Mucosa of stomach (tissue), 1 donor: ENCODE measurements around the gene RIOK3.
"Not testable (repeated sequence)": the region's sequence is repeated elsewhere in the genome, so short reads cannot be mapped to it uniquely, and the experiment has no call there.

Experiments
- H3K27me3 ChIP-seq: one replicate; pipeline ENCODE4 v1.7.0; 2013; ENCODE audit warnings: mild to moderate bottlenecking, low read length; ENCODE audit not compliant: control insufficient read depth, insufficient read depth
- H3K36me3 ChIP-seq: one replicate; pipeline ENCODE4 v1.7.0; 2013; ENCODE audit warnings: low read length; ENCODE audit not compliant: control insufficient read depth, insufficient read depth
- H3K4me1 ChIP-seq: one replicate; pipeline ENCODE4 v1.7.0; 2013; ENCODE audit warnings: mild to moderate bottlenecking, low read length; ENCODE audit not compliant: control insufficient read depth, insufficient read depth
- H3K4me3 ChIP-seq: one replicate; pipeline ENCODE4 v1.7.0; 2013; ENCODE audit warnings: low read length
- H3K9ac ChIP-seq: one replicate; pipeline ENCODE4 v1.7.0; 2013; ENCODE audit warnings: mild to moderate bottlenecking, low read length, moderate library complexity
- H3K9me3 ChIP-seq: one replicate; pipeline ENCODE4 v1.7.0; 2013; ENCODE audit warnings: mild to moderate bottlenecking, low read length, moderate library complexity; ENCODE audit not compliant: control insufficient read depth
- donor health status: Pancreatic carcinoma.

Gene RIOK3

DNA sequence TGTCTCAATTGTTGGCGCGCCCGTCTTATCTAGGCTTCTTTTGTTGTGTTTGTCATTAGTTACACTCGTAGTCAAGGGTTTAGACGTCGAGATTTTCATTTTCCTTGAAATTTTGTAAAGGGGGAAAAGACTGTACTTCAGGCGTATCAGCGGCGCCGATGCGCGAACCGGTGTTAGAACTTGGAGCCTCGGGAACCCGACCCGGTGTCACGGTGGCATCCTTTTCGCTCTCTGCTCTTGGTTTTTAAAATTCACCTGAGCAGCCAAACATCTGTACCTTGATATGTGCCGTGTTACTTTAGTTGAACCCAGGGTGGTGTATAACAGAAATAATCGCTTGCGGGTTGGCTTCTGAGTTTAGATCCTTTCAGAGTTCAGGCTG, 50.9 kb downstream of the RIOK3 start:
- Histone ChIP-seq H3K4me1 (peaks cover 24% of the 10 kb centered on the region), H3K36me3 (no peaks in the 10 kb centered on the region), H3K4me3 (peak overlapping the region; percentile 88), H3K9ac (peak overlapping the region; percentile 88), H3K9me3 (no peaks in the 10 kb centered on the region), H3K27me3 (no peaks in the 10 kb centered on the region)

- Histone ChIP-seq H3K36me3 (no peaks in the 10 kb centered on the region), H3K4me1 (peaks cover 23% of the 10 kb centered on the region), H3K4me3 (peak overlapping the region; percentile 88), H3K9me3 (no peaks in the 10 kb centered on the region), H3K9ac (peak overlapping the region; percentile 88), H3K27me3 (no peaks in the 10 kb centered on the region)
Measured at GRCh38 chr18:23504720-23505119, 51.6 kb downstream of the RIOK3 start.

- Histone ChIP-seq H3K9me3 (no peaks in the 10 kb centered on the region), H3K4me3 (no peak overlapping the region), H3K27me3 (no peaks in the 10 kb centered on the region), H3K4me1 (peaks cover 23% of the 10 kb centered on the region), H3K9ac (no peak overlapping the region), H3K36me3 (no peaks in the 10 kb centered on the region)
Measured at GRCh38 chr18:23506393-23506792, 53.3 kb downstream of the RIOK3 start.

- H3K27me3 ChIP-seq, H3K4me3 ChIP-seq, H3K9ac ChIP-seq, H3K36me3 ChIP-seq, H3K9me3 ChIP-seq, H3K4me1 ChIP-seq: not testable (repeated sequence)
Measured at GRCh38 chr18:23510923-23511322, 57.8 kb downstream of the RIOK3 start.

- not testable (repeated sequence) for H3K9me3 ChIP-seq, H3K9ac ChIP-seq, H3K4me3 ChIP-seq, H3K4me1 ChIP-seq, H3K27me3 ChIP-seq, H3K36me3 ChIP-seq
Measured at GRCh38 chr18:23512216-23512615, 59.1 kb downstream of the RIOK3 start.

DNA sequence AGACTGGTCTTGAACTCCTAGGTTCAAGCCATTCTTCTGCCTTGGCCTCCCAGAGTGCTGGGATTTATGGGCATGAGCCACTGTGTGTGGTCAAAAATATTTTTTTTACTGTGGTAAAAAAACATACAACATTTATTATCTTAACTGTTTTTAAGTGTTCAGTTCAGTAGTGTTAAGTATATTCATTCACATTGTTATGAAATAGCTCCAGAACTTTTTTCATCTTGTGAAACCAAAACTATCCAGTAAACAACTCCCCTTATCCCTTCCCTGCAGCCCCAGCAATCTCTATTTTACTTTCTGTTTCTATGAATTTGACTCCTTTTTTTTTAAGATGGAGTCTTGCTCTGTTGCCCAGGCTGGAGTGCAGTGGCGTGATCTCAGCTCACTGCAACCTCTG, 59.6 kb downstream of the RIOK3 start:
- no peak overlapping the region for H3K9ac ChIP-seq
- no peak overlapping the region for H3K4me3 ChIP-seq
- no peaks in the 10 kb centered on the region for H3K36me3 ChIP-seq
- H3K4me1 ChIP-seq = no peaks in the 10 kb centered on the region
- H3K9me3 ChIP-seq = no peaks in the 10 kb centered on the region
- no peaks in the 10 kb centered on the region for H3K27me3 ChIP-seq

GRCh38 chr18:23515911-23516546, 62.9 kb downstream of the RIOK3 start:
- H3K4me3 ChIP-seq = no peak overlapping the region
- no peaks in the 10 kb centered on the region for H3K36me3 ChIP-seq
- no peaks in the 10 kb centered on the region for H3K9me3 ChIP-seq
- no peaks in the 10 kb centered on the region for H3K4me1 ChIP-seq
- H3K27me3 ChIP-seq = no peaks in the 10 kb centered on the region
- H3K9ac ChIP-seq = no peak overlapping the region

GRCh38 chr18:23519734-23520133, 66.6 kb downstream of the RIOK3 start:
- Histone ChIP-seq H3K36me3 (no peaks in the 10 kb centered on the region), H3K9me3 (no peaks in the 10 kb centered on the region)

GRCh38 chr18:23521271-23521670, 68.2 kb downstream of the RIOK3 start:
- Histone ChIP-seq H3K4me3 (no peak overlapping the region), H3K27me3 (no peaks in the 10 kb centered on the region), H3K9ac (no peak overlapping the region), H3K36me3 (no peaks in the 10 kb centered on the region), H3K4me1 (no peaks in the 10 kb centered on the region), H3K9me3 (no peaks in the 10 kb centered on the region)

More at GRCh38 chr18:23519734-23520133, 66.6 kb downstream of the RIOK3 start:
- no peak overlapping the region for H3K9ac ChIP-seq
- H3K27me3 ChIP-seq = no peaks in the 10 kb centered on the region
- H3K4me3 ChIP-seq = no peak overlapping the region
- no peaks in the 10 kb centered on the region for H3K4me1 ChIP-seq

DNA sequence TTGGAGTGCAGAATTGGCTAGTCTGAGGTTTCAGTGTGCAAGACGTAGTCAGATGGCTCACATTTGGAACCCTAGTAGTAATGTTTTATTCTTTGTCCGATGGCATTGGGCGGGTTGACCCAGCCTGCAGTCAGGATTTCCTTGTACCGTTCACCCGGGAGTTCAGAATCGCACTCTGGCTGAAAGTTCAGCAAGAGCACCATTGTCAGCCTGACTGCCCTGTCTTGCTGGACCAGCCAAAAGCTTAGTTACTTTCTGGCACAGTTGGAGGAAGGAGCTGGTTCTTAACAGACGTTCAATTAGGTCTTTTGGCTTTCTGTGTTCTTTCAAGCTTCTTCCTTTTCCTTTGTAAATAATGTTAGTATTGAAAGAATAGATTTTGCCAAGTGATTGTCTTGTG, 68.8 kb downstream of the RIOK3 start:
- Histone ChIP-seq H3K27me3 (no peaks in the 10 kb centered on the region), H3K36me3 (peaks cover 4% of the 10 kb centered on the region), H3K9me3 (no peaks in the 10 kb centered on the region), H3K4me1 (no peaks in the 10 kb centered on the region), H3K9ac (no peak overlapping the region), H3K4me3 (no peak overlapping the region)

- Histone ChIP-seq H3K4me3 (no peak overlapping the region), H3K27me3 (no peaks in the 10 kb centered on the region), H3K4me1 (no peaks in the 10 kb centered on the region), H3K9me3 (no peaks in the 10 kb centered on the region), H3K36me3 (peaks cover 4% of the 10 kb centered on the region), H3K9ac (no peak overlapping the region)
Measured at GRCh38 chr18:23523429-23524212, 70.5 kb downstream of the RIOK3 start.

- H3K4me3 ChIP-seq = no peak overlapping the region
- H3K9ac ChIP-seq = no peak overlapping the region
- H3K36me3 ChIP-seq = peaks cover 4% of the 10 kb centered on the region
- no peaks in the 10 kb centered on the region for H3K4me1 ChIP-seq
- no peaks in the 10 kb centered on the region for H3K27me3 ChIP-seq
- H3K9me3 ChIP-seq = no peaks in the 10 kb centered on the region
Measured at GRCh38 chr18:23524213-23524707, 71.2 kb downstream of the RIOK3 start.
